NCI-H1694 (cell line): ENCODE data around the gene IP6K3.

ENCODE experiments used
- DNase-seq: peaks from one replicate; lab custom pipeline; 2025; lab: John Stamatoyannopoulos, UW

Gene IP6K3

DNA sequence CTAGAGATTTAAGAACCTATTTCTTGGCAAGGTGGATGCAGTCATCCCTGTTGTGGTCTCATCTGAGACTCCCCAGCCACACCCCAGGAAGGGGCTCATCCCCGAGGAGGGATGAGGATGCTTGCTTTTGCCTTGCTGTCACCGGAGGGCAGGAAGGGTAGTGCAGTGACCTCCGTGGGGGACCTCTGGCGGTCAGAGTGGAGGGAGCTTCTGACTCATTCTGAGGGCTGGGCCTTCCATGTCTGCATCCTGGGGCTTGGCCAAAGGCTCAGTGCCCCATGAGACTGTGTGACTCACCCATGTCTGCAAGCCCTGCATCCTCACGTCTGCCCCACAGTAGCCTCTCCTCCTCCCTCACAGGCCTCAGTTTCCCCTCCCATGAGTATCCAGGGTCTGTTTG is 73.9 kb downstream of the IP6K3 start:
- DNase-seq, result no peak

DNA sequence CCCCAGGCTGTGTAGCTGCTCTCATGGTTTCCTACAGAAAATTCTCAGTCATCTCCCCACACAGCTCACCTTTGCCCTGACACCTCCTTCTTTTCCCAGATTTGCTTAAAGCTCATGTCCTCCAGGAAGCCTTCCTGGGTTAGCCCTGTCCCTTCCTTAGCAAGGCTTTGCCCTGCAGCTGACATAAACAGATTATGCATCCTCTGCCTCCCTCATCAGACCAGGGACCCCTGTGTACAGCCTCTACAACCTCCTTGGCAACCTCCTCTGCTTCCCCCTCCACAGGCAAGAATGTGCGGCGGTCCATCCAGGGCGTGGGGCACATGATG is 75.0 kb downstream of the IP6K3 start:
- DNase-seq, result no peak
